Effector memory CD4-positive, alpha-beta T cell (primary cell): Measurements from ENCODE around the gene ALOX5.
A peak's percentile ranks its signal among the peaks of the same experiment; 100 is the strongest.

Experiments
- DNase-seq, 3 donors: peaks; one replicate each; pipeline ENCODE4 v3.0.0-alpha.2; 2020
- H3K27ac ChIP-seq: 2 replicates; pipeline ENCODE4 v1.7.0; 2013; ENCODE audit warnings: mild to moderate bottlenecking, low read length, moderate library complexity; ENCODE audit not compliant: insufficient read depth, poor library complexity, severe bottlenecking
- H3K27me3 ChIP-seq: replicated peaks from 2 replicates; pipeline ENCODE4 v1.7.0; 2013; ENCODE audit warnings: mild to moderate bottlenecking, low read length; ENCODE audit not compliant: insufficient read depth, control insufficient read depth, poor library complexity, severe bottlenecking
- H3K36me3 ChIP-seq: 2 replicates; pipeline ENCODE4 v1.7.0; 2013; ENCODE audit warnings: mild to moderate bottlenecking, low read length, moderate library complexity; ENCODE audit not compliant: control insufficient read depth, insufficient read depth
- H3K4me1 ChIP-seq: 2 replicates; pipeline ENCODE4 v1.7.0; 2013; ENCODE audit warnings: low read length, mild to moderate bottlenecking; ENCODE audit not compliant: control insufficient read depth, insufficient read depth, poor library complexity, severe bottlenecking
- H3K4me3 ChIP-seq: 2 replicates; pipeline ENCODE4 v1.7.0; 2013; ENCODE audit warnings: low read length, low read depth, mild to moderate bottlenecking; ENCODE audit not compliant: insufficient read depth, poor library complexity, severe bottlenecking
- H3K9me3 ChIP-seq: 2 replicates; pipeline ENCODE4 v1.7.0; 2013; ENCODE audit warnings: mild to moderate bottlenecking, low read length, moderate library complexity; ENCODE audit not compliant: control insufficient read depth

Gene ALOX5

DNA sequence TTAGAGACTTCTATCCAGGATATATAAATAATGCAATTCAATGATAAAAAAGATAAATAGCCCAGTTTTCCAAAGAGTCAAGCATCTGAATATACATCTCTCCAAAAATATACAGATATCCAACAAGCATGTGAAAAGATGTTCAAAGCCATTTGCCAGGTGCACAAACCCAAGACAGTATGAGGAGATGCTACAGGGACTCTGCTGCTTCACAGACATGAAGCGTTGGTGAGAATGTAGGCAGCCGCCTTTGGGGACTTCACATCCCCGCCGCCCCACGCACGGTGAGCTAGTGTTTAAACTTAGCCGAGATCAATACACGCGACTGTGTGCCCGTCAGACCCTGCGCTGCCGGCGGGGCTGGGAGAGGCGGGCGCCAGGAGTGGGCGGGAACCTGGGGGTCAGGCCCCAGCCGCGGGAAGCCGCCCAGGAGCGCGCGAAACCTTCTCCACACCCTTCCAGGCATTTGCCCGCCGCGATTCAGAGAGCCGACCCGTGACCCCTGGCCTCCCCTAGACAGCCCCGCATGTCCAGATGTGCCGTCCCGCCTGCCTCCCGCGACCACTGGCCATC lies 927 bp upstream of the ALOX5 start:
- peak overlapping the region; percentile 59 for H3K4me3 ChIP-seq
- peaks cover 8% of the 10 kb centered on the region for H3K4me1 ChIP-seq
- no peaks in the 10 kb centered on the region for H3K36me3 ChIP-seq

DNA sequence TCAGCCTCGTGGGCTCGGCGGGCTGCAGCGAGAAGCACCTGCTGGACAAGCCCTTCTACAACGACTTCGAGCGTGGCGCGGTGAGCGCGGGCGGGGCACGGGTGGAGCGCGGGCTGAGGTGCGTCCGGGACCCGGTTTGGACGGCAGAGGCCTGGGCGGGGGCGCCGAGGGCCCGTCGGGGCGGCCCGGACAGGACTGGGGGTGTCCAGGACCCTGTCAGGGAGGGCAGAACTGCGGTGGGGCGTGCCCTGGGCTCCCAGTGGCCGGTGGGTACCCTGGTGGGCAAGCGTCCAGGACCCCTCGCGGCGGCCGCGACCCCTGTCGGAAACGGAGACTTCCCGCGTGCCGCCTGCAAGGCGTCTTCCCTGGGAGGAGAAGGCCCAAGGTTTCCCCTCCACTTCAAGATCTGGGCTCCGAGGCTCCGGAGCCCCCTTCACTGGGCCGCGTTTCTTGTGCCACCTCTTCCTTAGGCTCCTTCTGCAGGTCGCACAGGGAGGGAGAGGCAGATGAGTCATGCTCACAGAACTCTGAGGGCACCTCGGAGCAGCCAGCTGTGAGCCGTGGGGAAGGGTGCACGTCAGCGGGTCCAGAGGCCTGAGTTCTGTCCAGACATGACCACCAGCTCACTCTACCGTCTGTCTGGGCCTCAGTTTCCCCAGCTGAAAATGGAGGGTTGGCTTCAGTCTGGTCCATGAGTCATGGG lies 485 bp downstream of the ALOX5 start:
- Histone ChIP-seq H3K27ac (no peak overlapping the region), H3K27me3 (no peaks in the 10 kb centered on the region)

More for the DNA sequence above, 927 bp upstream of the ALOX5 start:
- no peak for DNase-seq
- H3K9me3 ChIP-seq, result no peaks in the 10 kb centered on the region
- H3K27ac ChIP-seq, result no peak overlapping the region
- no peaks in the 10 kb centered on the region for H3K27me3 ChIP-seq

DNA sequence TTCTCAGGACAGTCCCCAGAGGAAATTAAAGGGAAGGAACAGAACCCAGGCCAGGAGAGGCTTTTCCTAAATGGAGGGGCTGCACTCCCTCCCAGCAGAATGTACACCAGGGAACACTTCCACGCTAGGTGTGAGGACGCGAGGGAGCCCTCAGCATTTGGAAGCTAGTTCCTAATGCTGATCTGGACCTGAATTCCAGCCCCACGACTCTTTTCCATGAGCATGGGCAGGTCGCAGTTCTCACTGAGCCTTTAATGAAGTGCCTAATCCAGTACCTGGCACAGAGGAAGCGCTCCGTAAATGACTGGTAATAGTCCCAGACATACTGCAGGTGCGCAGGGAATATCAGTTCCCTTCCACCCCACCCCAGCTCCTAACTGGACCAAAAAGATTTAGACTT lies 1.1 kb downstream of the ALOX5 start:
- peaks cover 8% of the 10 kb centered on the region for H3K4me1 ChIP-seq
- H3K27ac ChIP-seq, result no peak overlapping the region
- H3K36me3 ChIP-seq, result no peaks in the 10 kb centered on the region
- H3K9me3 ChIP-seq, result no peaks in the 10 kb centered on the region
- no peak for DNase-seq
- H3K4me3 ChIP-seq, result peak overlapping the region; percentile 34
- no peaks in the 10 kb centered on the region for H3K27me3 ChIP-seq

More for the DNA sequence above, 485 bp downstream of the ALOX5 start:
- DNase-seq, result no peak
- peaks cover 8% of the 10 kb centered on the region for H3K4me1 ChIP-seq
- H3K9me3 ChIP-seq, result no peaks in the 10 kb centered on the region
- no peaks in the 10 kb centered on the region for H3K36me3 ChIP-seq
- H3K4me3 ChIP-seq, result peak overlapping the region; percentile 34

DNA sequence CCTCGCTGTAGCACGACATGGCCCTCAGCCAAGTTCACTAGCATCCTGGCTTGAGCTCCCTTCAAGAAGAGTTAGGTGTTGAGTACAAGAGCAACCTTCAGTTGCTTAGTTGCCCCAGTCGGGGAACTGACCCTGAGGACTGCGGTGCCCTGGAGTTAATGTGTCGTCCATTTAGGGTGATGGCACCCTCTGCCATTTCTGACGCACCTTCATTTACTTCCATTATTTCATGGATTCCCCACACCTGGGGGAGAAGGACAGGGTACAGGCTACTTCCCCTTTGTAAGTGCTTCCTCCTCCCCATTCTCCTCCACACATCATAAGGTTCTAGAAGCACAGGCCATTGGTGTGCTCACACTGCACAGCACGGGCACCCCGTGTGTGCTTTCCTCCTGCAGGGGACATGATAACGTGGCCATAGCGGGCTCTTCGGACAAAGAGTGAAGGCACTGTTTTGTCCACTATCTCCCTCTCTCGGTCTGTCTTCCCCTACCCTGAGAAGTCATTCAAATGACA lies 1.8 kb downstream of the ALOX5 start:
- no peaks in the 10 kb centered on the region for H3K9me3 ChIP-seq
- no peak overlapping the region for H3K27ac ChIP-seq
- DNase-seq, result no peak
- no peaks in the 10 kb centered on the region for H3K36me3 ChIP-seq
- H3K27me3 ChIP-seq, result no peaks in the 10 kb centered on the region
- H3K4me1 ChIP-seq, result peaks cover 8% of the 10 kb centered on the region
- H3K4me3 ChIP-seq, result no peak overlapping the region

DNA sequence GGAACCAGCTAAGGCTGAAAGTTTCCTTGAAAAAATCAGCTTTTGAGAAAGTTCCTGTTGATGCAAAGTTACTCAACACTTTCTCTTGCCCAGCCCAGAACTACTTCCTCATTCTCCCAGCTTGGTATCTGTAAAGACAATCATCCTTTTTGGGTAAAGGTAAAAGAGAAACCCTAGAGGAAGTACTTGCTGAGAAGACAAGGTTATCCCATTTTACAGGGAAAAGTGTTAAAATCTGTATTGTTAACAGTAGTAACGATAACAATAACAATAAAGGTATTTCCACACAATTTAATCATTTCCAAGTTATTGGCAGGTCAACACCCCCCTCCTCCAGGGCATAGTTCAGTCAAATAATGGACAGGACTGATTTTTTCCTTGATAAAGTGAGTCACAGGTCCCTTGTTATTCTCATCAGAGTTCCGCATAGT lies 2.4 kb downstream of the ALOX5 start:
- Histone ChIP-seq H3K9me3 (no peaks in the 10 kb centered on the region), H3K4me1 (peaks cover 8% of the 10 kb centered on the region), H3K4me3 (no peak overlapping the region), H3K27me3 (no peaks in the 10 kb centered on the region), H3K27ac (no peak overlapping the region), H3K36me3 (no peaks in the 10 kb centered on the region)
- DNase-seq, result no peak

DNA sequence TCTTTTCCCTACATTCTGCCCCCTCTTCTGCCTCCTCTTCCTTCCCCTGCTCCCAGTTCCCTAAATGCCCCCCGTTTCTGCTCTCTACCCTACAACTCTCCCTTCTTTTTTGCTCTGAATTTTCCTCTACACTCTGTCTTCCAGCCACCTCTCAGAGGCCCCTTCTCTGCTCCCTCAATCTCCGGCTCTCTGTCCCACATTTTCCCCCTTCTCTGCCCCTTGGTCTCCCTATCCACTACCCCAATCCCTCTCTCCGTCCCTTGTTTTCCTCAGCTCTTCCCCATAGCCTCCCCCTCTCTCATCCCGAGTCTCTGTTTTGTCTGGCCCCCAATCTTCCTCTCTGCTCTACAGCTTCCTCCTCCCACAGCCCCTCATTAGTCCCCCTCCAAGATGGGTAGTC lies 3.3 kb downstream of the ALOX5 start:
- Histone ChIP-seq H3K4me3 (no peak overlapping the region), H3K36me3 (no peaks in the 10 kb centered on the region), H3K27ac (no peak overlapping the region), H3K4me1 (peaks cover 8% of the 10 kb centered on the region), H3K27me3 (no peaks in the 10 kb centered on the region), H3K9me3 (no peaks in the 10 kb centered on the region)
- DNase-seq, result no peak

DNA sequence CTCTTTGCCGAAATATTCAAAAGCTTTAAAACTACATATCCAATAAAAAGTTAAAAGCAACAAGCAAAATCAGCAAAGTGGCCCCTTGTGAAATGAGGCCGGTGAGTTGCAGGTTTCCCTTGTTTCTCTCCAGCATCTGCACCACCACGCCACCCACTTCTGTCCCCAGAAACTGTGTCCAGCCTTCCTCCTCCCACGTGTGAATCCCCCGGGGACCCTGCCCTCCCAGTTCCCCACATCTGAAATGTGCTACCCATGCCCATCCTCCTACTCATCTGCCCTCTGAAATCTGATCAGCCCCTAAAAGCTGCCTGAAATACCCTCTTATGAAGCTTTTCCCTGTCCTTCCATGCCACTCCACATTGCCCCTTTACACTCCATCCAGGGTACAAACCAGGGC lies 3.8 kb downstream of the ALOX5 start:
- no peak overlapping the region for H3K4me3 ChIP-seq
- no peaks in the 10 kb centered on the region for H3K27me3 ChIP-seq
- no peak for DNase-seq
- no peaks in the 10 kb centered on the region for H3K36me3 ChIP-seq
- H3K27ac ChIP-seq, result no peak overlapping the region
- no peaks in the 10 kb centered on the region for H3K9me3 ChIP-seq
- H3K4me1 ChIP-seq, result peaks cover 7% of the 10 kb centered on the region

DNA sequence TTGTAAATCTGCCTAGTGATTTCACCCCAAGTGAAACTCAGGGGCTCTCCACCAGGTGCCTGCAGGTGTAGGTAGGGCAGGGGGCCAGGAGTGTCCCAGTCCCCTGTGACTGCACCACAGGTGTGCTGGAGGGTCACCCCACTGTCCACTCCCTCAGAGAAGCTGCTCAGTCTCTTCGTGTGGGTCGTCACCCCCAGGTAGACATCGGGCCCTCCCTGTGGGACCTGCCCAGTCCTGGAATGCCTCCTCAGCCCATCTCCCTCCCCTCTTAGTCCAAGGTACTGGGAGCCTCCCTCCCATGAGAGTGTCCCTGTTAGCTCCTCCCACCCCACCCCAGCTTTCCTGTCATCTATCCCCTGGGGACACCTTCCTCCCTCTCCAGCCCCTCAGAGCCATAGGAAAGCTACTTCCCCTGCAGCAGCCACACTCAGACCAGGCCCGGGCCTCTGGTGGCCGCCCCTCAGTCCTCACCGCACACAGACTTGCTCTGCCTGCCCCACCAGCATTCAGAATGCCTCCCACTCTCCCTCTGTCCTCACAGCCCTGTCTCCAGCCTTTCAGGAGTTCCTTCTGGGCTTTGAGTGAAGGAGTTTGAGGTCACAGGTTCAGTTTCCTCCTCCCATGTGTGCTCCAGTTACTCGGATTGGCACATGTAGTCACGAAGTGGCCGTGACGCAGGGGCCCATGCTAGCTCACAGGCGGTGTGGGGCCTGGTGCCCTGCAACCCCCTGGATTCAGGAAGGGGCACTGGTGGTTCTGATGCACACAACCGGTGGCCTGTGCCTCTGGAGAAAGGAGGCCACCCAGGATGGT lies 5.1 kb downstream of the ALOX5 start:
- no peak overlapping the region for H3K27ac ChIP-seq
- no peak for DNase-seq
- H3K36me3 ChIP-seq, result no peaks in the 10 kb centered on the region
- H3K4me1 ChIP-seq, result peaks cover 3% of the 10 kb centered on the region
- H3K27me3 ChIP-seq, result no peaks in the 10 kb centered on the region
- no peaks in the 10 kb centered on the region for H3K9me3 ChIP-seq
- H3K4me3 ChIP-seq, result no peak overlapping the region

DNA sequence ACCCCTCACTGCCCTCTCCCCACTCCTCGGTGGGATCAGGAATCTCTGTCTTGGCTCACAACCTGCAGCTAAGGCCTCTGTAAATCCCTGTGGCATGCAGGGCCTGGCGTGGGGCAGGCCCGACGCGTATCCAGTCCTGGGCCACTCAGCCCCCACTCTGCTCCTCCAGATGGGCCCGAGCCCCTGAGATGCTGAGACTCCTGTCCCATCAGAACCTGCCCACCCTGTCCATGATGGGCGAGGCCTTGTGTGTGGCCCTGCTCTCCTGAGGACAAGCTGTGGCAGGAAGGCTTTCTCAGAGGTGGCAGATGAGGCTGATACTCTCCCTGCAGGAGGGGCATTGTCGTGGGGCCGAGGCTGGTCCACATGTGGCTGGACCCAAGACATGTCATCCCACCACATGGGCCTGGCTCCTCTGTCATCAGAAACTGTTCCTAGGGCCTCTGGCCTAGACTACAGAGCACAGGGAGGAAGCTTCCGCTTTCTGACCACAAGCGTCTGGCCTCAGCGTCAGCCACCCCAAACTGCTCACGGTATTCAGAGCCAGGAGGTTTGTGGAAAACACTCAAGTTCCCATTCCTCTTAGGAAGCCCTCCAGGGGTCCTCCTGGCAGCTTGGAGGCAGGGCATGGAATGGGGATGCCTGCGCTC lies 6.0 kb downstream of the ALOX5 start:
- Histone ChIP-seq H3K27ac (no peak overlapping the region), H3K27me3 (no peaks in the 10 kb centered on the region), H3K4me3 (no peak overlapping the region), H3K9me3 (no peaks in the 10 kb centered on the region), H3K36me3 (no peaks in the 10 kb centered on the region), H3K4me1 (no peaks in the 10 kb centered on the region)
- no peak for DNase-seq
